Ectodermal cell (in vitro differentiated cells): ENCODE results near the gene FIP1L1.

ENCODE experiments used
- H3K27ac ChIP-seq: 2 replicates; pipeline ENCODE4 v1.7.0; 2013; ENCODE audit warnings: mild to moderate bottlenecking, low read depth, low read length; ENCODE audit not compliant: insufficient read depth, poor library complexity, severe bottlenecking
- H3K27me3 ChIP-seq: 2 replicates; pipeline ENCODE4 v1.7.0; 2013; ENCODE audit warnings: mild to moderate bottlenecking, low read length; ENCODE audit not compliant: insufficient read depth, control insufficient read depth, poor library complexity, severe bottlenecking
- H3K36me3 ChIP-seq: one replicate; pipeline ENCODE4 v1.7.0; 2013; ENCODE audit warnings: low read length; ENCODE audit not compliant: control insufficient read depth, insufficient read depth
- H3K4me1 ChIP-seq: one replicate; pipeline ENCODE4 v1.7.0; 2013; ENCODE audit warnings: low read length; ENCODE audit not compliant: control insufficient read depth, insufficient read depth
- H3K4me3 ChIP-seq: 2 replicates; pipeline ENCODE4 v1.7.0; 2013; ENCODE audit warnings: low read depth, low read length, control low read depth; ENCODE audit not compliant: insufficient read depth
- H3K9me3 ChIP-seq: 2 replicates; pipeline ENCODE4 v1.7.0; 2013; ENCODE audit warnings: mild to moderate bottlenecking, low read length, moderate library complexity; ENCODE audit not compliant: control insufficient read depth
- WGBS, 2 experiments: methylation state at CpG; one replicate each; pipeline ENCODE4 v1.1.7; 2013; ENCODE audit warnings: missing lambda C conversion rate in 2 of 2; 5-methylcytosine and 5-hydroxymethylcytosine counted together

FIP1L1 gene

DNA sequence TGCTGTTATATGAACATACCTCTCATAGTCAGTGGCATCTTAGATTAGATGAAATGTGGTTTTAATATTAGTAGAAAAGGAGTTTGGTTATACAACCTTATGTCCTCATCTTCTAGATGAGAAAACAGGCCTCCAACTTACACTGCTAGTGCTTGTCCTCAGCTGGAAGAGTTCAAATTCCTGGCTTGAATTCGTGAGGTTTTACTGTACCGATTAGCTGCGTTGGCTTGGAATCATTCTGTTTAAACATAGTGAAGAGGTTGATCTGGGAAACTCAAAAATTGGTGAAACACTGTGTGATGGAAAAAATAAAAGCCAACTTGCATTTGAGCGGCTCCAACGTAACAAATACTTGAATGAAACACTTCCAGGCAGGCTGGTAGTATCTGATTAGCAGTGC, 132.9 kb downstream of the FIP1L1 start:
- no peaks in the 10 kb centered on the region for H3K9me3 ChIP-seq
- H3K4me3 ChIP-seq, result no peak overlapping the region
- no peak overlapping the region for H3K27ac ChIP-seq
- no peaks in the 10 kb centered on the region for H3K4me1 ChIP-seq
- WGBS, 2 experiments, result 35 to 39% methylated on average over 5 of the region's 5 CpGs
- H3K36me3 ChIP-seq, result no peaks in the 10 kb centered on the region
- H3K27me3 ChIP-seq, result no peaks in the 10 kb centered on the region
